ENCODE data around the gene ZNF362. TPM values are rescaled to one million over a fixed set of nuclear protein-coding genes. Genes with fewer than 3 reads are reported as not detected.

ZNF362 gene
- total RNA-seq, 1 experiment from 2014 or later, result 11.1 TPM

GRCh38 chr1:33268457-33268856 lies 12.2 kb downstream of the ZNF362 start:
- H3K79me2 ChIP-seq (ENCODE audit: insufficient read depth, low read length), result no peaks in the 10 kb centered on the region
- no peak overlapping the region for H2AFZ ChIP-seq (ENCODE audit: low read depth, low read length, poor library complexity, severe bottlenecking)
- POLR2A ChIA-PET, result no interaction called here
- no peaks in the 10 kb centered on the region for H3K27me3 ChIP-seq (ENCODE audit: insufficient read depth, low read length)
- RAD21 ChIA-PET (ENCODE audit: low non-redundant PET in 1 of 2, low total read pairs in 2 of 2, uncharacterized antibody in 2 of 2, unreplicated experiment in 2 of 2), result no interaction called here
- H4K20me1 ChIP-seq (ENCODE audit: insufficient read depth), result no peaks in the 10 kb centered on the region
- no peak overlapping the region for H3K4me2 ChIP-seq (ENCODE audit: low read length)
- no TSS peak for BruUV-seq (replicated peaks)
- no peak for ATAC-seq
- no peak for DNase-seq (ENCODE audit: low read depth, low spot score)
- H3K9ac ChIP-seq (ENCODE audit: low read length), result no peak overlapping the region
- CTCF ChIA-PET, result interaction anchor here (1.4 kb wide), 1 partner anchor 27 kb away, joined by 4 read pairs; no protein-coding TSS in a partner anchor
- H3K9me3 ChIP-seq (ENCODE audit: control insufficient read depth in 1 of 2, insufficient read depth in 1 of 2, low read depth in 1 of 2, low read length in 2 of 2), result no peaks in the 10 kb centered on the region
- no peaks in the 10 kb centered on the region for H3K36me3 ChIP-seq (ENCODE audit: control insufficient read depth in 1 of 2, insufficient read depth in 2 of 2, low read length in 2 of 2)
- H3K9me2 ChIP-seq (ENCODE audit: insufficient read depth), result no peaks in the 10 kb centered on the region
- H3K4me3 ChIP-seq (replicated peaks in 1 of 2; ENCODE audit: low read depth in 1 of 2, low read length in 2 of 2), result no peak overlapping the region
- intact Hi-C loops (cut with micrococcal nuclease), result no loop called here
- H3K4me1 ChIP-seq (ENCODE audit: control insufficient read depth in 1 of 2, insufficient read depth in 2 of 2, low read length in 2 of 2), result no peaks in the 10 kb centered on the region
- H3K27ac ChIP-seq (ENCODE audit: low read depth, low read length), result no peak overlapping the region
- TF ChIP-seq POLR2A (IDR thresholded peaks at IDR 0.05; ENCODE audit: borderline replicate concordance, extremely low read depth, insufficient read depth, insufficient read length), result no peak
- TF ChIP-seq TCF7L2 (IDR thresholded peaks at IDR 0.05; ENCODE audit: borderline replicate concordance, extremely low read depth, insufficient read depth, insufficient read length), result no peak
- TF ChIP-seq YY1 (IDR thresholded peaks at IDR 0.05; ENCODE audit: extremely low read depth, insufficient replicate concordance, low read depth, low read length), result no peak
- no peak for TF ChIP-seq ZFX (IDR thresholded peaks at IDR 0.05)
- TF ChIP-seq SP1 (IDR thresholded peaks at IDR 0.05; ENCODE audit: low read depth), result no peak
- TF ChIP-seq RAD21 (IDR thresholded peaks at IDR 0.05; ENCODE audit: low read depth), result no peak
- TF ChIP-seq EGR1 (IDR thresholded peaks at IDR 0.05; ENCODE audit: low read depth), result no peak
- no peak for TF ChIP-seq EZH2phosphoT487 (IDR thresholded peaks at IDR 0.05; ENCODE audit: borderline replicate concordance)

DNA sequence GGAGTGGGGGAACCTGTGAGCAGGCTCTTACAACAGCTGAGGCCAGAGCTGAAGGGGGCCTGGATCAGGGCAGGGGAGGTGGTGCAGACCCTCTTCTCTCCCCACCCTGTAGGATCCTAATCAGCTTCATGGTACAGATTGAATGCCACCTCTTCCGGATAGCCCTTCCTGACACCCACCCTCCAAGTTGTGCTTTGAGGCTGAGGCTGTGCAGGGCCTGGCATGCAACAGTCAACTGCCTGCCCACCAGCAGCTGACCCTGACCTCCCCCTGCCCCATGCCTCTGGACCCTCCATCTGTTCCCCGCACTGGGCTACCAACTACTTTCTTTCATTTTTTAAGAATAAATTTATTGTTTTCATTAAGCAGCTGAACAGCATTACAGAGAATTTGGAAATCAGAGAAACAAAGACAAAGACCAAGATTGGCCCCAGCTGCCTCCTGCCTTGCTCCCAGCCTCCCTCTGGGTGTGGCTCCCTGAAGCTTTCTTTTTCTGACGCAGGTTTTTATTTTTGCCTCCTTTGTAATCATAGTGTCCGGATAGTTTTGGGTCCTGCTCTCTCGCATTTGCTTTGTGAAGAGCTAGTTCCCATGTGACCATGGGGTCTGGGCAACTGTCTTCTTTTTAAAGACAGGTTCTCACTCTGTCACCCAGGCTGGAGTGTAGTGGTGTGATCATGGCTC lies 12.8 kb downstream of the ZNF362 start:
- no peaks in the 10 kb centered on the region for H3K9me2 ChIP-seq (ENCODE audit: insufficient read depth)
- no peak overlapping the region for H3K4me2 ChIP-seq (ENCODE audit: low read length)
- H4K20me1 ChIP-seq (ENCODE audit: insufficient read depth), result no peaks in the 10 kb centered on the region
- ChIA-PET RAD21 (ENCODE audit: low non-redundant PET in 1 of 2, low total read pairs in 2 of 2, uncharacterized antibody in 2 of 2, unreplicated experiment in 2 of 2) (no interaction called here), CTCF (no interaction called here), POLR2A (no interaction called here)
- no TSS peak for BruUV-seq (replicated peaks)
- H3K79me2 ChIP-seq (ENCODE audit: insufficient read depth, low read length), result no peaks in the 10 kb centered on the region
- intact Hi-C loops (cut with micrococcal nuclease), result no loop called here
- no peak overlapping the region for H2AFZ ChIP-seq (ENCODE audit: low read depth, low read length, poor library complexity, severe bottlenecking)
- H3K27ac ChIP-seq (ENCODE audit: low read depth, low read length), result no peak overlapping the region
- H3K4me3 ChIP-seq (replicated peaks in 1 of 2; ENCODE audit: low read depth in 1 of 2, low read length in 2 of 2), result no peak overlapping the region
- H3K4me1 ChIP-seq (ENCODE audit: control insufficient read depth in 1 of 2, insufficient read depth in 2 of 2, low read length in 2 of 2), result no peaks in the 10 kb centered on the region
- no peak for TF ChIP-seq CEBPB (IDR thresholded peaks at IDR 0.05; ENCODE audit: low read depth)
- TF ChIP-seq ELF1 (IDR thresholded peaks at IDR 0.05; ENCODE audit: borderline replicate concordance, low read depth), result no peak
- no peak for TF ChIP-seq TCF7L2 (IDR thresholded peaks at IDR 0.05; ENCODE audit: borderline replicate concordance, extremely low read depth, insufficient read depth, insufficient read length)
- TF ChIP-seq SRF (IDR thresholded peaks at IDR 0.05; ENCODE audit: low read depth), result no peak
- TF ChIP-seq FOSL1 (IDR thresholded peaks at IDR 0.05; ENCODE audit: low read depth), result no peak
- no peak for TF ChIP-seq YY1 (IDR thresholded peaks at IDR 0.05; ENCODE audit: extremely low read depth, insufficient replicate concordance, low read depth, low read length)
- H3K9ac ChIP-seq (ENCODE audit: low read length), result no peak overlapping the region
- H3K27me3 ChIP-seq (ENCODE audit: insufficient read depth, low read length), result no peaks in the 10 kb centered on the region
- no peaks in the 10 kb centered on the region for H3K36me3 ChIP-seq (ENCODE audit: control insufficient read depth in 1 of 2, insufficient read depth in 2 of 2, low read length in 2 of 2)
- DNase-seq (ENCODE audit: low read depth, low spot score) (no peak), ATAC-seq (no peak)
- no peaks in the 10 kb centered on the region for H3K9me3 ChIP-seq (ENCODE audit: control insufficient read depth in 1 of 2, insufficient read depth in 1 of 2, low read depth in 1 of 2, low read length in 2 of 2)

Data from HCT116 (cell line).